CD14-positive monocyte (primary cell): ENCODE measurements around the gene ANKRD40. TPM values are rescaled to one million over a fixed set of nuclear protein-coding genes. Genes with fewer than 3 reads are reported as not detected.

Experiments
- DNase-seq, 3 donors: peaks; one replicate each; pipeline ENCODE4 v3.0.0-alpha.2; 2011 to 2022
- H2AFZ ChIP-seq: 2 replicates; pipeline ENCODE4 v1.6.0; 2012; ENCODE audit warnings: mild to moderate bottlenecking, low read depth, low read length, inconsistent platforms; ENCODE audit not compliant: insufficient read depth, poor library complexity, severe bottlenecking
- H3K27ac ChIP-seq, 2 donors: 1 replicate in 1 of 2; 2 replicates in 1 of 2; pipeline ENCODE4 v1.5.1; 2012 to 2013; ENCODE audit warnings: low read length in 2 of 2, control low read depth in 1 of 2, inconsistent platforms in 1 of 2, low read depth in 1 of 2, mild to moderate bottlenecking in 1 of 2
- H3K27me3 ChIP-seq, 2 donors: one replicate each; pipeline versions ENCODE4 v1.6.0 to v1.6.1; 2011 to 2013; ENCODE audit warnings: low read length in 2 of 2; ENCODE audit not compliant: control insufficient read depth in 2 of 2, insufficient read depth in 2 of 2
- H3K36me3 ChIP-seq, 2 donors: replicated peaks in 1 of 2; 1 replicate in 1 of 2; 2 replicates in 1 of 2; pipeline versions ENCODE4 v1.5.1 to v1.6.1; 2012 to 2013; ENCODE audit warnings: low read length in 2 of 2, control low read depth in 1 of 2, inconsistent platforms in 1 of 2, mild to moderate bottlenecking in 1 of 2; ENCODE audit not compliant: insufficient read depth in 2 of 2, control insufficient read depth in 1 of 2
- H3K4me1 ChIP-seq, 2 donors: 1 replicate in 1 of 2; 2 replicates in 1 of 2; pipeline versions ENCODE4 v1.5.1 to v1.6.1; 2012 to 2013; ENCODE audit warnings: low read length in 2 of 2, control low read depth in 1 of 2, inconsistent platforms in 1 of 2, mild to moderate bottlenecking in 1 of 2, moderate library complexity in 1 of 2; ENCODE audit not compliant: insufficient read depth in 2 of 2, control insufficient read depth in 1 of 2
- H3K4me2 ChIP-seq: replicated peaks from 2 replicates; pipeline ENCODE3; 2012; ENCODE audit warnings: low read length, moderate library complexity, mild to moderate bottlenecking; ENCODE audit not compliant: poor library complexity, severe bottlenecking; ENCODE audit errors: extremely low read depth
- H3K4me3 ChIP-seq, 3 experiments: fragments of 200-600 bp in 1 of 3; sonication (generic) in 1 of 3; replicated peaks in 1 of 3; 1 replicate in 2 of 3; 2 replicates in 1 of 3; pipeline ENCODE4 v1.5.1; 2011 to 2013; ENCODE audit warnings: low read length in 3 of 3, mild to moderate bottlenecking in 3 of 3, control low read depth in 2 of 3, low read depth in 2 of 3, inconsistent platforms in 1 of 3, moderate library complexity in 1 of 3
- H3K79me2 ChIP-seq: 2 replicates; pipeline ENCODE4 v1.6.0; 2012; ENCODE audit warnings: mild to moderate bottlenecking, control low read depth, inconsistent platforms, low read length, moderate library complexity; ENCODE audit not compliant: insufficient read depth
- H3K9ac ChIP-seq: 2 replicates; pipeline ENCODE4 v1.6.0; 2017; ENCODE audit warnings: low read length, mild to moderate bottlenecking; ENCODE audit not compliant: insufficient read depth, poor library complexity, severe bottlenecking
- H3K9me3 ChIP-seq, 2 donors: replicated peaks in 1 of 2; 1 replicate in 1 of 2; 2 replicates in 1 of 2; pipeline versions ENCODE4 v1.5.1 to v1.6.1; 2012 to 2013; ENCODE audit warnings: low read length in 2 of 2, control low read depth in 1 of 2; ENCODE audit not compliant: control insufficient read depth in 1 of 2, insufficient read depth in 1 of 2
- H4K20me1 ChIP-seq: 2 replicates; pipeline ENCODE4 v1.6.0; 2012; ENCODE audit warnings: mild to moderate bottlenecking, low read length, control low read depth, moderate library complexity; ENCODE audit not compliant: insufficient read depth
- H3K27ac Mint-ChIP-seq, 7 donors: one replicate each; pipeline ENCODE4 v1.8.0; 2020; ENCODE audit warnings: mild to moderate bottlenecking in 7 of 7, mixed read lengths in 7 of 7, moderate library complexity in 6 of 7, inconsistent platforms in 2 of 7
- H3K27me3 Mint-ChIP-seq, 3 donors: one replicate each; pipeline ENCODE4 v1.8.0; 2021 to 2022; ENCODE audit warnings: low read depth in 3 of 3, mild to moderate bottlenecking in 3 of 3, mixed read lengths in 3 of 3, moderate library complexity in 3 of 3, inconsistent platforms in 1 of 3
- H3K36me3 Mint-ChIP-seq, 2 donors: one replicate each; pipeline ENCODE4 v1.8.0; 2020; ENCODE audit warnings: mixed read lengths in 2 of 2, inconsistent platforms in 1 of 2, mild to moderate bottlenecking in 1 of 2
- H3K4me1 Mint-ChIP-seq: one replicate; pipeline ENCODE4 v1.8.0; 2020; ENCODE audit warnings: mild to moderate bottlenecking, mixed read lengths
- H3K4me3 Mint-ChIP-seq, 2 donors: one replicate each; pipeline ENCODE4 v1.8.0; 2020; ENCODE audit warnings: mild to moderate bottlenecking in 2 of 2, mixed read lengths in 2 of 2, moderate library complexity in 1 of 2
- H3K9me3 Mint-ChIP-seq, 7 donors: one replicate each; pipeline ENCODE4 v1.8.0; 2020 to 2022; ENCODE audit warnings: mixed read lengths in 7 of 7, mild to moderate bottlenecking in 6 of 7, moderate library complexity in 6 of 7, inconsistent platforms in 2 of 7
- WGBS: methylation state at CpG from one replicate; pipeline ENCODE4 v1.1.5; 2013; ENCODE audit warnings: missing lambda C conversion rate; ENCODE audit not compliant: insufficient coverage; 5-methylcytosine and 5-hydroxymethylcytosine counted together
- intact Hi-C, 2 donors: fragments of 100-400 bp; cut with micrococcal nuclease; formaldehyde crosslinking; loops; one replicate each; pipeline versions ENCODE4 v1.15.0 to v1.15.1; 2023
- polyA plus RNA-seq, 3 donors: library from polyadenylated mRNA; depleted of rRNA in 1 of 3; unstranded in 2 of 3; stranded (reverse) in 1 of 3; fragments of 300-500 nt in 2 of 3; fragments of >200 nt in 1 of 3; fragmentation: Illumina TruSeq in 2 of 3; gene quantifications; 1 replicate in 2 of 3; 2 replicates in 1 of 3; pipeline ENCODE4 v1.2.3, GENCODE V29; 2012 to 2021
- TF ChIP-seq, protein P1 (sequence below): fragments of 200-600 bp; IDR thresholded peaks from one replicate; pipeline ENCODE4 v1.8.0; 2022; ENCODE audit warnings: antibody characterized with exemption, mild to moderate bottlenecking

ANKRD40 gene
- polyA plus RNA-seq, 3 donors, result 3.4 to 21.8 (median 3.4) TPM

DNA sequence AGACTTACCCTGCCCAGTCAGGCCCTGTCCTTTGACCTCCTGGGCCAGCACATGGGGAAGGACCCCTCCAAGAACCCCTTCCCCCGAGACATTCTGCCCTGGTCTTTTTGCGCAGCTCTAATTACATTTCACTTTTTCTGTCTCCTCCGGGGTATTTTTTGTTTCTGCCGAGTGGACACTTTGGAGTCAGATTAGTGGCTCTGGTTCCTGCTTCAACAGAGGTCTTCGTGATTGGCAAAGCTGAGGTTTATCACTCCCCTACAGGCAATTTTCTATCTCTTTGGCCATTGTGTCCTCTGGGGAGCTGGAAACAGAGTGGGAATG, 23.5 kb downstream of the ANKRD40 start:
- Histone ChIP-seq H2AFZ (no peak overlapping the region), H3K4me2 (no peak overlapping the region), H4K20me1 (no peaks in the 10 kb centered on the region), H3K9ac (no peak overlapping the region), H3K4me3 (no peak overlapping the region), H3K27me3 (no peaks in the 10 kb centered on the region), H3K27ac (no peak overlapping the region), H3K4me1 (peaks cover 5 to 9% of the 10 kb centered on the region in 2 donors), H3K79me2 (no peaks in the 10 kb centered on the region), H3K9me3 (no peaks in the 10 kb centered on the region), H3K36me3 (no peaks in the 10 kb centered on the region)
- H3K4me3 Mint-ChIP-seq, result no peak overlapping the region
- H3K27me3 Mint-ChIP-seq, result peaks cover 8 to 16% (median 11%) of the 10 kb centered on the region in 3 donors
- H3K36me3 Mint-ChIP-seq, result no peaks in the 10 kb centered on the region
- peaks cover 9% of the 10 kb centered on the region for H3K4me1 Mint-ChIP-seq
- no peak overlapping the region for H3K27ac Mint-ChIP-seq
- no peaks in the 10 kb centered on the region for H3K9me3 Mint-ChIP-seq
- 100% methylated on average over 2 of the region's 5 CpGs for WGBS
- TF ChIP-seq, protein P1, sequence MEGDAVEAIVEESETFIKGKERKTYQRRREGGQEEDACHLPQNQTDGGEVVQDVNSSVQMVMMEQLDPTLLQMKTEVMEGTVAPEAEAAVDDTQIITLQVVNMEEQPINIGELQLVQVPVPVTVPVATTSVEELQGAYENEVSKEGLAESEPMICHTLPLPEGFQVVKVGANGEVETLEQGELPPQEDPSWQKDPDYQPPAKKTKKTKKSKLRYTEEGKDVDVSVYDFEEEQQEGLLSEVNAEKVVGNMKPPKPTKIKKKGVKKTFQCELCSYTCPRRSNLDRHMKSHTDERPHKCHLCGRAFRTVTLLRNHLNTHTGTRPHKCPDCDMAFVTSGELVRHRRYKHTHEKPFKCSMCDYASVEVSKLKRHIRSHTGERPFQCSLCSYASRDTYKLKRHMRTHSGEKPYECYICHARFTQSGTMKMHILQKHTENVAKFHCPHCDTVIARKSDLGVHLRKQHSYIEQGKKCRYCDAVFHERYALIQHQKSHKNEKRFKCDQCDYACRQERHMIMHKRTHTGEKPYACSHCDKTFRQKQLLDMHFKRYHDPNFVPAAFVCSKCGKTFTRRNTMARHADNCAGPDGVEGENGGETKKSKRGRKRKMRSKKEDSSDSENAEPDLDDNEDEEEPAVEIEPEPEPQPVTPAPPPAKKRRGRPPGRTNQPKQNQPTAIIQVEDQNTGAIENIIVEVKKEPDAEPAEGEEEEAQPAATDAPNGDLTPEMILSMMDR, result no peak
- intact Hi-C loops, result loop anchor here (5.0 kb wide), 3 partner anchors 132 to 202 kb away; partner anchors contain the start of gene SPATA20 (in 1 of the 2)
- DNase-seq, result no peak

DNA sequence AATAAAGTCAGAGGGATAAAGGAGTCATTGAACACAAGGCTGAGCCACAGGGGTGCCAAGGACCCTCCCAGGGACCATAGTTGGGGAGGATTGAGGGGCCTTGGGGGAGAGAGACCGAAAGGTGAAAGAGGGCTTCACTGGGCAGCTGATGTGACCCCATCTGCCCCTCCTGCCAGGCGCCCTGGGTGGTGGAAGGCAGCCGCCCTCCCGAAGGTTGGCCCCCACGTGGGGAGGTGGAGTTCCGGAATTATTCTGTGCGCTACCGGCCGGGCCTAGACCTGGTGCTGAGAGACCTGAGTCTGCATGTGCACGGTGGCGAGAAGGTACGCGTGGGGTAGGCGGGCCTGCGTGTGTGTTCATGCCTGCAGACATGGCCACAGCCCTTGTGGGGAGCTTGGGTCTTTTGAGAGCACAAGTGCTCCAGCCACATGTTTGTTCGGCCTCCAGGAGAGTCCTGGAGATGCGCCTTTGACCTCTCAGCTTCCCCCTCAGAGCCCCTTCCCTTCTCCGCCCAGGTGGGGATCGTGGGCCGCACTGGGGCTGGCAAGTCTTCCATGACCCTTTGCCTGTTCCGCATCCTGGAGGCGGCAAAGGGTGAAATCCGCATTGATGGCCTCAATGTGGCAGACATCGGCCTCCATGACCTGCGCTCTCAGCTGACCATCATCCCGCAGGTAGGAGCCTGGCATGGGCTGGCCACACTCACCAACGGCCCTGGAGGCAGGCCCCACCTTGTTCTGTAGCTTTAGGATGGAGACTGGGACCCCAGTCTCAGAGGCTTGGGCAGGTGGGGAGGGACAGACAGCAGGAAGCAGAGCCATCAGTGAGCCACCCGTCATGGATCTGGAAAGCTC, 24.1 kb downstream of the ANKRD40 start:
- peaks cover 9% of the 10 kb centered on the region for H3K4me1 Mint-ChIP-seq
- Histone ChIP-seq H3K36me3 (no peaks in the 10 kb centered on the region), H2AFZ (no peak overlapping the region), H3K4me1 (peaks cover 5 to 9% of the 10 kb centered on the region in 2 donors), H3K4me3 (no peak overlapping the region), H3K4me2 (no peak overlapping the region), H3K9me3 (no peaks in the 10 kb centered on the region), H3K27me3 (no peaks in the 10 kb centered on the region), H3K27ac (no peak overlapping the region), H3K9ac (no peak overlapping the region), H3K79me2 (no peaks in the 10 kb centered on the region), H4K20me1 (no peaks in the 10 kb centered on the region)
- 96% methylated on average over 28 of the region's 28 CpGs for WGBS
- TF ChIP-seq, protein P1, result no peak
- no peaks in the 10 kb centered on the region for H3K36me3 Mint-ChIP-seq
- peaks cover 8 to 16% (median 11%) of the 10 kb centered on the region in 3 donors for H3K27me3 Mint-ChIP-seq
- H3K9me3 Mint-ChIP-seq, result no peaks in the 10 kb centered on the region
- H3K4me3 Mint-ChIP-seq, result no peak overlapping the region
- no peak for DNase-seq
- no peak overlapping the region for H3K27ac Mint-ChIP-seq
- intact Hi-C loops, result loop anchor here (5.0 kb wide), 3 partner anchors 131 to 201 kb away; partner anchors contain the start of gene SPATA20 (in 1 of the 2)
